GM12878 (cell line): ENCODE results near the gene NTN1. TPM values are rescaled to one million over a fixed set of nuclear protein-coding genes. Genes with fewer than 3 reads are reported as not detected.

Source experiments
- ATAC-seq: fragments of 200-7000 bp; cut with Tn5 transposase; 3 replicates; pipeline ENCODE4 v1.9.1; 2020; ENCODE audit warnings: mild to moderate bottlenecking, moderate library complexity
- BruUV-seq: library from RNA; stranded (reverse); fragments of 400-500 nt; replicated peaks from 2 replicates; lab custom pipeline; 2021; lab: Mats Ljungman, UMichigan
- CTCF ChIA-PET: fragments of 300-600 bp; sonication (Branson Sonifier 250); formaldehyde crosslinking; extraction: SDS; loops from one replicate; lab custom pipeline; 2021; ENCODE audit warnings: inconsistent platforms; lab: Yijun Ruan, JAX
- POLR2A ChIA-PET: fragments of 350-600 bp; formaldehyde crosslinking; extraction: SDS; loops from one replicate; lab custom pipeline; 2021; ENCODE audit warnings: inconsistent platforms; lab: Charles Lee
- RAD21 ChIA-PET: fragments of 300-600 bp; sonication (Branson Sonifier 250); formaldehyde crosslinking; loops from one replicate; lab custom pipeline; 2023; ENCODE audit warnings: antibody characterized with exemption; ENCODE audit not compliant: unreplicated experiment; lab: Charles Lee
- SMC1A ChIA-PET: fragments of 300-600 bp; sonication (Branson Sonifier 250); formaldehyde crosslinking; loops from one replicate; lab custom pipeline; 2023; ENCODE audit not compliant: unreplicated experiment, uncharacterized antibody; lab: Charles Lee
- DNase-seq: peaks from one replicate; pipeline ENCODE4 v3.0.0-alpha.2; 2011; ENCODE audit warnings: low read depth, low spot score
- FAIRE-seq: peaks from 3 replicates; lab custom pipeline; 2011; peaks lifted over from hg19 to GRCh38; lab: Jason Lieb, UNC
- H2AFZ ChIP-seq: 2 replicates; pipeline ENCODE4 v1.6.0; 2011; ENCODE audit warnings: low read depth, low read length, control low read depth; ENCODE audit not compliant: control insufficient read depth
- H3K27ac ChIP-seq: 2 replicates; pipeline ENCODE4 v1.5.1; 2011; ENCODE audit warnings: control low read depth; ENCODE audit not compliant: control insufficient read depth, insufficient read depth
- H3K27me3 ChIP-seq, 2 experiments: replicated peaks in 1 of 2; 2 replicates each; pipeline versions ENCODE4 v1.6.0 to v1.6.1; 2011; ENCODE audit warnings: low read length in 1 of 2; ENCODE audit not compliant: control insufficient read depth in 2 of 2, insufficient read depth in 2 of 2
- H3K36me3 ChIP-seq, 2 experiments: 2 replicates each; pipeline ENCODE4 v1.5.1; 2011; ENCODE audit warnings: low read length in 1 of 2; ENCODE audit not compliant: control insufficient read depth in 2 of 2, insufficient read depth in 2 of 2
- H3K4me1 ChIP-seq: 2 replicates; pipeline ENCODE4 v1.6.1; 2011; ENCODE audit warnings: mild to moderate bottlenecking, low read length, moderate library complexity, mixed read lengths; ENCODE audit not compliant: control insufficient read depth, insufficient read depth
- H3K4me2 ChIP-seq: 2 replicates; pipeline ENCODE4 v1.6.0; 2011; ENCODE audit warnings: control low read depth; ENCODE audit not compliant: control insufficient read depth, insufficient read depth
- H3K4me3 ChIP-seq: fragments of 200-600 bp; sonication (generic); 2 replicates; pipeline ENCODE4 v1.5.1; 2016
- H3K79me2 ChIP-seq: 2 replicates; pipeline ENCODE4 v1.6.0; 2011; ENCODE audit warnings: low read length; ENCODE audit not compliant: control insufficient read depth, insufficient read depth
- H3K9ac ChIP-seq: 2 replicates; pipeline ENCODE4 v1.8.0; 2011; ENCODE audit warnings: low read length, control low read depth, mixed read lengths; ENCODE audit not compliant: control insufficient read depth, insufficient read depth
- H3K9me3 ChIP-seq: replicated peaks from 3 replicates; pipeline ENCODE4 v1.5.1; 2011; ENCODE audit warnings: mild to moderate bottlenecking, low read length; ENCODE audit not compliant: control insufficient read depth, insufficient read depth
- H4K20me1 ChIP-seq: 2 replicates; pipeline ENCODE4 v1.6.0; 2011; ENCODE audit not compliant: control insufficient read depth, insufficient read depth
- ATF2 ChIP-seq: IDR thresholded peaks from 2 replicates; pipeline ENCODE4 v1.6.1; 2012; ENCODE audit warnings: low read length, inconsistent platforms
- CTCF ChIP-seq, 3 experiments: IDR thresholded peaks in 2 of 3; conservative IDR thresholded peaks in 1 of 3; 2 replicates each; pipeline ENCODE4 v1.5.1; 2011; ENCODE audit warnings: low read depth in 3 of 3, low read length in 3 of 3, mild to moderate bottlenecking in 3 of 3, control low read depth in 2 of 3, moderate library complexity in 2 of 3, inconsistent platforms in 1 of 3, mixed read lengths in 1 of 3; ENCODE audit not compliant: control insufficient read depth in 2 of 3, insufficient read depth in 1 of 3; ENCODE audit errors: extremely low read depth in 1 of 3
- EGR1 ChIP-seq, 2 experiments: IDR thresholded peaks; 1 replicate in 1 of 2; 2 replicates in 1 of 2; pipeline ENCODE4 v1.6.1; 2011 to 2012; ENCODE audit warnings: low read depth in 2 of 2, low read length in 2 of 2, borderline replicate concordance in 1 of 2, mild to moderate bottlenecking in 1 of 2, moderate library complexity in 1 of 2
- HDGF ChIP-seq: fragments of 450-650 bp; IDR thresholded peaks from 2 replicates; pipeline ENCODE4 v1.6.1; 2016; ENCODE audit warnings: antibody characterized with exemption
- JUNB ChIP-seq: IDR thresholded peaks from 2 replicates; pipeline ENCODE4 v1.6.1; 2016; ENCODE audit warnings: antibody characterized with exemption, mild to moderate bottlenecking
- KLF5 ChIP-seq: fragments of 450-650 bp; IDR thresholded peaks from 2 replicates; pipeline ENCODE4 v1.6.1; 2014; ENCODE audit warnings: mild to moderate bottlenecking; ENCODE audit not compliant: partially characterized antibody
- MYB ChIP-seq: fragments of 150-350 bp; IDR thresholded peaks from 2 replicates; pipeline ENCODE4 v1.6.1; 2014; ENCODE audit warnings: mild to moderate bottlenecking, low read depth, low read length, borderline replicate concordance
- PAX8 ChIP-seq: fragments of 450-650 bp; IDR thresholded peaks from 2 replicates; pipeline ENCODE4 v1.6.1; 2017; ENCODE audit warnings: mild to moderate bottlenecking, moderate library complexity
- POLR2A ChIP-seq: IDR thresholded peaks from 2 replicates; pipeline ENCODE4 v1.6.1; 2011; ENCODE audit warnings: low read depth, mild to moderate bottlenecking, low read length
- RCOR1 ChIP-seq: conservative IDR thresholded peaks from 2 replicates; pipeline ENCODE4 v1.6.1; 2012; ENCODE audit warnings: low read depth, low read length, improper control_type of control experiment
- SIX5 ChIP-seq: IDR thresholded peaks from 2 replicates; pipeline ENCODE4 v1.6.1; 2011; ENCODE audit warnings: mild to moderate bottlenecking, low read depth, low read length, moderate library complexity; ENCODE audit not compliant: severe bottlenecking
- SMC3 ChIP-seq: IDR thresholded peaks from 2 replicates; pipeline ENCODE4 v1.6.1; 2011; ENCODE audit warnings: low read length, improper control_type of control experiment, borderline replicate concordance
- TCF7 ChIP-seq: IDR thresholded peaks from 2 replicates; pipeline ENCODE4 v1.6.1; 2014; ENCODE audit warnings: antibody characterized with exemption, borderline replicate concordance
- USF1 ChIP-seq: IDR thresholded peaks from 2 replicates; pipeline ENCODE4 v1.6.1; 2011; ENCODE audit warnings: borderline replicate concordance, low read depth, mild to moderate bottlenecking, moderate library complexity, mixed read lengths, low read length; ENCODE audit not compliant: insufficient read depth; ENCODE audit errors: extremely low read length
- YBX1 ChIP-seq: fragments of 450-650 bp; IDR thresholded peaks from 2 replicates; pipeline ENCODE4 v1.6.1; 2016; ENCODE audit warnings: antibody characterized with exemption
- ZNF622 ChIP-seq: fragments of 450-650 bp; IDR thresholded peaks from 2 replicates; pipeline ENCODE4 v1.6.1; 2017; ENCODE audit warnings: mild to moderate bottlenecking, inconsistent platforms
- WGBS: methylation state at CpG from one replicate; pipeline ENCODE4 v1.1.6; 2016; ENCODE audit warnings: low lambda C conversion rate; ENCODE audit not compliant: insufficient replicate concordance, insufficient coverage; ENCODE audit errors: missing lambda C conversion rate; 5-methylcytosine and 5-hydroxymethylcytosine counted together
- in situ Hi-C: fragments of 300-500 bp; cut with MboI; formaldehyde crosslinking; loops from 9 replicates; pipeline ENCODE4 v1.14.3; 2018; ENCODE audit warnings: mixed read lengths
- intact Hi-C: fragments of 100-400 bp; cut with micrococcal nuclease; formaldehyde crosslinking; loops from one replicate; pipeline ENCODE4 v1.14.2; 2022; ENCODE audit not compliant: unreplicated experiment
- polyA plus RNA-seq, 11 experiments: library from polyadenylated mRNA; depleted of rRNA in 4 of 11; unstranded in 6 of 11; stranded (reverse) in 5 of 11; fragments of >200 nt; fragmentation: Nextera tagmentation in 4 of 11; fragmentation: Illumina TruSeq in 1 of 11; extraction: Ambion mirVana in 4 of 11; extraction: Trizol in 1 of 11; gene quantifications; 1 replicate in 1 of 11; 2 replicates in 10 of 11; pipeline versions ENCODE4 v1.2.1 to v1.2.3, GENCODE V29; 2011 to 2016; ENCODE audit warnings: inconsistent platforms in 2 of 11, missing spikeins in 2 of 11, low read depth in 1 of 11
- total RNA-seq, 4 experiments: library from RNA; depleted of rRNA in 3 of 4; stranded (reverse); fragments of >200 nt in 3 of 4; fragmentation: Illumina TruSeq in 1 of 4; extraction: Trizol in 1 of 4; gene quantifications; 2 replicates each; pipeline versions ENCODE4 v1.2.1 to v1.2.3, GENCODE V29; 2013 to 2021

Gene NTN1
- total and polyA plus RNA-seq, 10 of the 15 experiments (the other 5 are each of a cell fraction or from before 2014, with no cell fraction given), result 0.02 to 0.89 (median 0.35) TPM

GRCh38 chr17:9131371-9131770 lies 110.1 kb downstream of the NTN1 start:
- H3K27ac ChIP-seq, result no peak overlapping the region
- TF ChIP-seq RCOR1 (no peak), JUNB (no peak), YBX1 (no peak), USF1 (no peak), MYB (no peak), KLF5 (no peak), TCF7 (no peak), SIX5 (no peak), EGR1 (IDR thresholded peaks at IDR 0.05; ENCODE audit: borderline replicate concordance in 1 of 2, low read depth in 2 of 2, low read length in 2 of 2) (no peak), CTCF (IDR thresholded peaks at IDR 0.05 in 2 of 3, conservative IDR thresholded peaks at IDR 0.05 in 1 of 3; ENCODE audit: control insufficient read depth in 2 of 3, extremely low read depth in 1 of 3, insufficient read depth in 1 of 3, low read depth in 3 of 3, low read length in 3 of 3) (no peak), ATF2 (no peak), ZNF622 (no peak), SMC3 (no peak), POLR2A (no peak), HDGF (no peak), PAX8 (no peak)
- H3K9ac ChIP-seq, result no peak overlapping the region
- ATAC-seq (no peak), FAIRE-seq (no peak), DNase-seq (no peak)
- no TSS peak for BruUV-seq
- no peaks in the 10 kb centered on the region for H3K79me2 ChIP-seq
- H3K4me2 ChIP-seq, result no peak overlapping the region
- SMC1A ChIA-PET, result no interaction called here
- no peak overlapping the region for H2AFZ ChIP-seq
- 26% methylated on average over 5 of the region's 5 CpGs for WGBS
- no peaks in the 10 kb centered on the region for H3K9me3 ChIP-seq
- CTCF ChIA-PET, result no interaction called here
- H3K4me3 ChIP-seq, result no peak overlapping the region
- peaks cover 2% of the 10 kb centered on the region; the same call in 1 of the 2 replicates for H4K20me1 ChIP-seq
- in situ Hi-C loops (no loop called here), intact Hi-C loops (no loop called here)
- no peaks in the 10 kb centered on the region for H3K4me1 ChIP-seq
- POLR2A ChIA-PET, result no interaction called here
- H3K36me3 ChIP-seq, result no peaks in the 10 kb centered on the region
- peaks cover 0 to 2% of the 10 kb centered on the region in 2 experiments; a peak in 2 of 4 replicates for H3K27me3 ChIP-seq
- RAD21 ChIA-PET, result no interaction called here
